DOHH2 (cell line): ENCODE data around the gene TEX35.

Experiments
- EZH2phosphoT487 ChIP-seq: fragments of 200-600 bp; sonication (generic); IDR thresholded peaks from 2 replicates; pipeline ENCODE4 v1.6.1; 2017; ENCODE audit warnings: borderline replicate concordance, mild to moderate bottlenecking, antibody characterized with exemption, low read length, moderate library complexity, mixed read lengths
- TF ChIP-seq, protein P1 (sequence below): fragments of 200-600 bp; sonication (generic); IDR thresholded peaks from one replicate; pipeline ENCODE4 v1.5.1; 2014; ENCODE audit warnings: antibody characterized with exemption, mild to moderate bottlenecking, low read depth, low read length; ENCODE audit not compliant: poor library complexity, severe bottlenecking

DNA sequence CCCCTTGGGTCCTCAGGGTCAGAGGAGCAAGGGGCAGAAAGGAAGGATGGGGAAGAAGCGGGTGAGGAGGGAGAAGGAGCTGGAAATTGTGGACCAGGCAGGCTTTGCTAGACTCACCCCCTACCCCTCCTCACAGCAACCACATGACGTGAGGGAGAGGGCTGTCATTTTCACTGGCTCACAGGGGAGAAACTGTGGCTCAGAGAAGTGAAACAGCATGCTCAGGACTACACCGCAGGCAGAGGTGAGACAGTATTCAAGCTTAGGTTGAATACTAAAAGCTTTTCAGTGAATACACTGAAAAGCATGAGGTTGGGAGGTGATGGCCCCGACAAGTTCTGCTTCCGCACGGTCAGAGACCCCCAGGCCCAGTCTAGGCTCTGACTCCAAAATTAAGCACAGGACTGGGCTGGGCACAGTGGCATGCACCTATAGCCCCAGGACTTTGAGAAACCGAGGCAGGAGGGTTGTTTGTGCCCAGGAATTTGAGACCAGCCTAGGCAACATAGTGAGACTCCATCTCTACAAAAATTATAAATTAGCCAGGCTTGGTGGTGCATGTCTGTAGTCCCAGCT, 14.9 kb upstream of the TEX35 start:
- TF ChIP-seq, protein P1, sequence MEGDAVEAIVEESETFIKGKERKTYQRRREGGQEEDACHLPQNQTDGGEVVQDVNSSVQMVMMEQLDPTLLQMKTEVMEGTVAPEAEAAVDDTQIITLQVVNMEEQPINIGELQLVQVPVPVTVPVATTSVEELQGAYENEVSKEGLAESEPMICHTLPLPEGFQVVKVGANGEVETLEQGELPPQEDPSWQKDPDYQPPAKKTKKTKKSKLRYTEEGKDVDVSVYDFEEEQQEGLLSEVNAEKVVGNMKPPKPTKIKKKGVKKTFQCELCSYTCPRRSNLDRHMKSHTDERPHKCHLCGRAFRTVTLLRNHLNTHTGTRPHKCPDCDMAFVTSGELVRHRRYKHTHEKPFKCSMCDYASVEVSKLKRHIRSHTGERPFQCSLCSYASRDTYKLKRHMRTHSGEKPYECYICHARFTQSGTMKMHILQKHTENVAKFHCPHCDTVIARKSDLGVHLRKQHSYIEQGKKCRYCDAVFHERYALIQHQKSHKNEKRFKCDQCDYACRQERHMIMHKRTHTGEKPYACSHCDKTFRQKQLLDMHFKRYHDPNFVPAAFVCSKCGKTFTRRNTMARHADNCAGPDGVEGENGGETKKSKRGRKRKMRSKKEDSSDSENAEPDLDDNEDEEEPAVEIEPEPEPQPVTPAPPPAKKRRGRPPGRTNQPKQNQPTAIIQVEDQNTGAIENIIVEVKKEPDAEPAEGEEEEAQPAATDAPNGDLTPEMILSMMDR = no peak
- TF ChIP-seq EZH2phosphoT487 = no peak
